ENCODE results near the gene ICE2.

DNA sequence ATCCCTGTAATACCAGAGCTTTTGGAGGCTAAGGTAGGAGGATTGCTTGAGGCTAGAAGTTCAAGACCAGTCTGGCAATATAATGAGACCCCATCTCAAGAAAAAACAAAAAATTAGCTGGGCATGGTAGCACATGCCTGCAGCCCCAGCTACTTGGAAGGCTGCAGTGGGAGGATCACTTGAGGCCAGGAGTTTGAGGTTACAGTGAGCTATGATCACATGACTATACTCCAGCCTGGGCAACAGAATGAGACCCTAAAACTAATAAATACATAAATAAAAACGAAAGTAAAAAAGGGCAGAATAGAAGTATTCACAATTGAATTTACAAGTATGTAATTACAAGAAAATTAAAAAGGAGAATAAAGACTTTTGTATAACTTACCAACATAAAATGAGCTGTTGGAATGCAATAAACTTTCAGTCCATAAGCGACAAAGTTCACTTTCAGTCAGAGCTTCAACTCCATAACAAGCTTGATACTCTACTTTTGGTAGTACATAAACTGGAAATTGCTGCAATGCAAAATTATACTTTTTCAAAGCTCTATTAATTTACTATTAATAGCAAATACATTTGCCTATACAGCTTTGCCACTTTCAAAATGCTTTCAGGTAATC is 36.8 kb downstream of the ICE2 start:
- TF ChIP-seq, protein P1, sequence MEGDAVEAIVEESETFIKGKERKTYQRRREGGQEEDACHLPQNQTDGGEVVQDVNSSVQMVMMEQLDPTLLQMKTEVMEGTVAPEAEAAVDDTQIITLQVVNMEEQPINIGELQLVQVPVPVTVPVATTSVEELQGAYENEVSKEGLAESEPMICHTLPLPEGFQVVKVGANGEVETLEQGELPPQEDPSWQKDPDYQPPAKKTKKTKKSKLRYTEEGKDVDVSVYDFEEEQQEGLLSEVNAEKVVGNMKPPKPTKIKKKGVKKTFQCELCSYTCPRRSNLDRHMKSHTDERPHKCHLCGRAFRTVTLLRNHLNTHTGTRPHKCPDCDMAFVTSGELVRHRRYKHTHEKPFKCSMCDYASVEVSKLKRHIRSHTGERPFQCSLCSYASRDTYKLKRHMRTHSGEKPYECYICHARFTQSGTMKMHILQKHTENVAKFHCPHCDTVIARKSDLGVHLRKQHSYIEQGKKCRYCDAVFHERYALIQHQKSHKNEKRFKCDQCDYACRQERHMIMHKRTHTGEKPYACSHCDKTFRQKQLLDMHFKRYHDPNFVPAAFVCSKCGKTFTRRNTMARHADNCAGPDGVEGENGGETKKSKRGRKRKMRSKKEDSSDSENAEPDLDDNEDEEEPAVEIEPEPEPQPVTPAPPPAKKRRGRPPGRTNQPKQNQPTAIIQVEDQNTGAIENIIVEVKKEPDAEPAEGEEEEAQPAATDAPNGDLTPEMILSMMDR (IDR thresholded peaks at IDR 0.05 in 2 of 3, conservative IDR thresholded peaks at IDR 0.05 in 1 of 3; ENCODE audit: borderline replicate concordance in 1 of 3, insufficient read depth in 1 of 3, low read depth in 2 of 3, low read length in 2 of 3) = no peak
- TF ChIP-seq, protein P2, sequence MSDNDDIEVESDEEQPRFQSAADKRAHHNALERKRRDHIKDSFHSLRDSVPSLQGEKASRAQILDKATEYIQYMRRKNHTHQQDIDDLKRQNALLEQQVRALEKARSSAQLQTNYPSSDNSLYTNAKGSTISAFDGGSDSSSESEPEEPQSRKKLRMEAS (IDR thresholded peaks at IDR 0.05) = no peak
- TF ChIP-seq SP1 (IDR thresholded peaks at IDR 0.05; ENCODE audit: low read depth) = no peak
- TF ChIP-seq, protein P3, sequence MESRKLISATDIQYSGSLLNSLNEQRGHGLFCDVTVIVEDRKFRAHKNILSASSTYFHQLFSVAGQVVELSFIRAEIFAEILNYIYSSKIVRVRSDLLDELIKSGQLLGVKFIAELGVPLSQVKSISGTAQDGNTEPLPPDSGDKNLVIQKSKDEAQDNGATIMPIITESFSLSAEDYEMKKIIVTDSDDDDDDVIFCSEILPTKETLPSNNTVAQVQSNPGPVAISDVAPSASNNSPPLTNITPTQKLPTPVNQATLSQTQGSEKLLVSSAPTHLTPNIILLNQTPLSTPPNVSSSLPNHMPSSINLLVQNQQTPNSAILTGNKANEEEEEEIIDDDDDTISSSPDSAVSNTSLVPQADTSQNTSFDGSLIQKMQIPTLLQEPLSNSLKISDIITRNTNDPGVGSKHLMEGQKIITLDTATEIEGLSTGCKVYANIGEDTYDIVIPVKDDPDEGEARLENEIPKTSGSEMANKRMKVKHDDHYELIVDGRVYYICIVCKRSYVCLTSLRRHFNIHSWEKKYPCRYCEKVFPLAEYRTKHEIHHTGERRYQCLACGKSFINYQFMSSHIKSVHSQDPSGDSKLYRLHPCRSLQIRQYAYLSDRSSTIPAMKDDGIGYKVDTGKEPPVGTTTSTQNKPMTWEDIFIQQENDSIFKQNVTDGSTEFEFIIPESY (IDR thresholded peaks at IDR 0.05; ENCODE audit: extremely low read depth, insufficient replicate concordance, low read length) = no peak
- no peak for TF ChIP-seq EGR1 (IDR thresholded peaks at IDR 0.05; ENCODE audit: low read depth)
- no peak for TF ChIP-seq POLR2AphosphoS5 (IDR thresholded peaks at IDR 0.05; ENCODE audit: low read depth, low read length)
- no peak for TF ChIP-seq JUND (IDR thresholded peaks at IDR 0.05)
- no peak for TF ChIP-seq SIN3A (IDR thresholded peaks at IDR 0.05; ENCODE audit: low read depth)
- TF ChIP-seq CEBPB (IDR thresholded peaks at IDR 0.05; ENCODE audit: low read depth) = no peak
- no peak for TF ChIP-seq TCF7L2 (IDR thresholded peaks at IDR 0.05; ENCODE audit: borderline replicate concordance, extremely low read depth, insufficient read depth, insufficient read length)

All from HCT116 (cell line).